BLaER1 (cell line): ENCODE data around the gene ALDOC.

Experiments
- H3K27ac ChIP-seq: shearing (Covaris generic); formaldehyde crosslinking; 2 replicates; pipeline ENCODE4 v1.8.1; 2022
- H3K27me3 ChIP-seq: shearing (Covaris generic); formaldehyde crosslinking; 2 replicates; pipeline ENCODE4 v1.8.1; 2022
- H3K36me3 ChIP-seq: shearing (Covaris generic); formaldehyde crosslinking; 2 replicates; pipeline ENCODE4 v1.8.1; 2022
- H3K4me1 ChIP-seq: shearing (Covaris generic); formaldehyde crosslinking; 2 replicates; pipeline ENCODE4 v1.8.1; 2022
- H3K4me2 ChIP-seq: shearing (Covaris generic); formaldehyde crosslinking; 2 replicates; pipeline ENCODE4 v1.8.1; 2022
- H3K4me3 ChIP-seq: shearing (Covaris generic); formaldehyde crosslinking; 2 replicates; pipeline ENCODE4 v1.8.1; 2022
- H3K9ac ChIP-seq: shearing (Covaris generic); formaldehyde crosslinking; 2 replicates; pipeline ENCODE4 v1.8.1; 2022
- H3K9me3 ChIP-seq: shearing (Covaris generic); formaldehyde crosslinking; 2 replicates; pipeline ENCODE4 v1.8.1; 2022
- H4K20me1 ChIP-seq: shearing (Covaris generic); formaldehyde crosslinking; 2 replicates; pipeline ENCODE4 v1.8.1; 2022
- Cebpa-rat ChIP-seq: shearing (Covaris generic); IDR thresholded peaks from 2 replicates; pipeline ENCODE4 v1.8.1; 2022

Gene ALDOC

GRCh38 chr17:28576758-28577465 is at the start of gene ALDOC:
TSS of gene ALDOC (minus strand) at chr17:28576895. CDS start at chr17:28575532, 1,363 bp downstream.
- H3K27ac ChIP-seq = 0 out of 2 replicates have a peak within 1 kb of the TSS, but pooled peaks have one; percentile 19
- H4K20me1 ChIP-seq = no peaks in the 10 kb centered on the region; the same call in 1 of the 2 replicates
- peak within 1 kb of the TSS; percentile 11; the same call in 1 of the 2 replicates for H3K9ac ChIP-seq
- H3K9me3 ChIP-seq = no peaks in the 10 kb centered on the region
- H3K4me3 ChIP-seq = peak within 1 kb of the TSS; percentile 61
- H3K4me2 ChIP-seq = peak within 1 kb of the TSS; percentile 77
- peaks cover 72% of the 10 kb centered on the region for H3K36me3 ChIP-seq
- no peak for TF ChIP-seq Cebpa-rat
- H3K4me1 ChIP-seq = peaks cover 36% of the 10 kb centered on the region
- H3K27me3 ChIP-seq = no peaks in the 10 kb centered on the region

GRCh38 chr17:28624148-28624547 is 47.5 kb upstream of the ALDOC start:
- Histone ChIP-seq H3K9ac (no peak overlapping the region), H3K4me3 (no peak overlapping the region), H3K4me1 (no peaks in the 10 kb centered on the region), H3K27ac (no peak overlapping the region), H3K36me3 (peaks cover 100% of the 10 kb centered on the region), H3K4me2 (no peak overlapping the region), H3K9me3 (no peaks in the 10 kb centered on the region), H3K27me3 (no peaks in the 10 kb centered on the region), H4K20me1 (peaks cover 77% of the 10 kb centered on the region)
- no peak for TF ChIP-seq Cebpa-rat

DNA sequence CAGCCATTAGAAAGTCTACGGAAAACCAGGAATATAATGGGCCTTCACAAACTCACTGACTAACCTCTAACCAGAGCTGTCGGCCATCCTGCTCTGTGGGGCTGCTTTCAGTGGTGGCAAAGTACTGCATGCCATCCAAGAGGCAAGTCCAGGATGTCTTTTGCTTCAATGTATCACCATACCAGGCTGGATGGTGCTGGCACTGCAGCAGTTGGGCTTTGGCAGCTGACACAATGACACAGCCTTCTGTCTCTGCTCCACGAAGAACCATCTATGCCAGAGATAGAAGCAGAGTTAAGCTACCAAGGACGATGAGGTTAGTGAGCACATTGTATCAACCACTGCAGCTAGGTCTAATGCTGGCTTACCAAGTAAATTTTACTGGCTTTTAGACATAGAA is 47.0 kb upstream of the ALDOC start:
- Histone ChIP-seq H3K27me3 (no peaks in the 10 kb centered on the region), H3K9me3 (no peaks in the 10 kb centered on the region), H3K4me2 (no peak overlapping the region), H3K9ac (no peak overlapping the region), H3K36me3 (peaks cover 100% of the 10 kb centered on the region), H3K27ac (no peak overlapping the region), H3K4me1 (no peaks in the 10 kb centered on the region), H4K20me1 (peaks cover 77% of the 10 kb centered on the region), H3K4me3 (no peak overlapping the region)
- no peak for TF ChIP-seq Cebpa-rat

DNA sequence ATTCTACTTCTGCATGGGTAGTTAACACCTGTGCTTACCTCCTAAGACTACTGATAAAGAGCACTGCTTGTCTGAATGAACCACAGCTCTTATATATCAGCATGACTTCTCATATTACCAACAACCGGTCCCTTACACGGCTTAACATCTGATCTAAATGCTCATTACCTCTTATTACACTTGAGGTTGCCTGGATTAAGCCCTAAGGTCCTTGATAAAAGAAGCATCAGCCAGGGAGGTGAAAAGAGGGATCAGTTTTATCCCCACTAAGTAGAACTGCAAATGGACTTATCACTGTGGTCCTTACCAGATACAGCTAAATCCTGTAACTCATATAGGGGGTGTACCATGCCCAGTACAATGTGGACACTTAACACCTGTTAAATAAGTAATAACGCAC is 45.5 kb upstream of the ALDOC start:
- peaks cover 100% of the 10 kb centered on the region for H3K36me3 ChIP-seq
- H4K20me1 ChIP-seq = peaks cover 66% of the 10 kb centered on the region
- no peak for TF ChIP-seq Cebpa-rat

GRCh38 chr17:28620010-28620409 is 43.3 kb upstream of the ALDOC start:
- no peak overlapping the region for H3K4me3 ChIP-seq
- peaks cover 100% of the 10 kb centered on the region for H3K36me3 ChIP-seq
- H3K9ac ChIP-seq = no peak overlapping the region
- H3K4me2 ChIP-seq = no peak overlapping the region
- H4K20me1 ChIP-seq = peaks cover 61% of the 10 kb centered on the region
- H3K27ac ChIP-seq = no peak overlapping the region
- no peaks in the 10 kb centered on the region for H3K27me3 ChIP-seq
- TF ChIP-seq Cebpa-rat = no peak
- H3K4me1 ChIP-seq = peaks cover 1% of the 10 kb centered on the region; the same call in 1 of the 2 replicates
- H3K9me3 ChIP-seq = no peaks in the 10 kb centered on the region

More for the DNA sequence above, 45.5 kb upstream of the ALDOC start:
- Histone ChIP-seq H3K4me1 (no peaks in the 10 kb centered on the region), H3K9ac (no peak overlapping the region), H3K4me3 (no peak overlapping the region), H3K27ac (no peak overlapping the region), H3K27me3 (no peaks in the 10 kb centered on the region), H3K4me2 (no peak overlapping the region), H3K9me3 (no peaks in the 10 kb centered on the region)

- Histone ChIP-seq H3K9ac (no peak overlapping the region), H3K9me3 (no peaks in the 10 kb centered on the region), H3K4me2 (no peak overlapping the region), H3K4me3 (no peak overlapping the region), H3K27me3 (no peaks in the 10 kb centered on the region), H4K20me1 (peaks cover 61% of the 10 kb centered on the region), H3K27ac (no peak overlapping the region), H3K4me1 (peaks cover 17% of the 10 kb centered on the region), H3K36me3 (peaks cover 100% of the 10 kb centered on the region)
- TF ChIP-seq Cebpa-rat = no peak
Observed at GRCh38 chr17:28618464-28618863, 41.8 kb upstream of the ALDOC start.

DNA sequence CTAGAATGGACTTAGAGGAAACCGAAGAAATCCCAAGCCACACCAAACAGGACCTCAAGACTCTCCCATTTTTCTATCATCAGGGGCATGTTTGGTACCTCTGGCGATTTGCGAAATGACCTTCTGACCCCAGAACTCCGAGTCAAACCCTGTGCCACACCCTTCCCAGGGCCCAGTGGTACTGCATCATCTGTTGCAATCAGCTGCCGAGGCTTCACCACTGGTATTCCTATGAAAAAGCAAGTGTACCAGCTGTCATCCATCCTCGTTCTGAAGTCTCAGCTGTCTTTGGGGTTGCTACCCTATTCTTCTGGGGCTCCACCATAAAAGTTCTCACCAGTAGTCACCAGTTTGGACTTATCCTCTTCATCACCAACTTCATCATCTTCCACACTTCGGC is 39.6 kb upstream of the ALDOC start:
- no peak overlapping the region for H3K9ac ChIP-seq
- H3K4me1 ChIP-seq = peaks cover 30% of the 10 kb centered on the region
- H3K27me3 ChIP-seq = no peaks in the 10 kb centered on the region
- H3K4me3 ChIP-seq = no peak overlapping the region
- no peak overlapping the region for H3K4me2 ChIP-seq
- H3K27ac ChIP-seq = no peak overlapping the region
- no peaks in the 10 kb centered on the region for H3K9me3 ChIP-seq
- H3K36me3 ChIP-seq = peaks cover 100% of the 10 kb centered on the region
- peaks cover 42% of the 10 kb centered on the region for H4K20me1 ChIP-seq
- no peak for TF ChIP-seq Cebpa-rat

GRCh38 chr17:28615260-28615940 is 38.7 kb upstream of the ALDOC start:
- peaks cover 100% of the 10 kb centered on the region for H3K36me3 ChIP-seq
- TF ChIP-seq Cebpa-rat = no peak

GRCh38 chr17:28613931-28614381 is 37.3 kb upstream of the ALDOC start, which contains the start of gene RSKR:
TSS of gene RSKR (minus strand) at chr17:28614185. CDS start at chr17:28614161, 24 bp downstream.
- peak within 1 kb of the TSS; percentile 41; the same call in 1 of the 2 replicates for H3K4me2 ChIP-seq
- H3K27me3 ChIP-seq = no peaks in the 10 kb centered on the region
- peaks cover 30% of the 10 kb centered on the region for H3K4me1 ChIP-seq
- peaks cover 99% of the 10 kb centered on the region for H3K36me3 ChIP-seq
- no peaks in the 10 kb centered on the region for H3K9me3 ChIP-seq
- no peak within 1 kb of the TSS; the same call in 1 of the 2 replicates for H3K9ac ChIP-seq
- H3K4me3 ChIP-seq = no peak within 1 kb of the TSS
- no peak within 1 kb of the TSS for H3K27ac ChIP-seq
- H4K20me1 ChIP-seq = peaks cover 29% of the 10 kb centered on the region
- no peak for TF ChIP-seq Cebpa-rat

More at GRCh38 chr17:28615260-28615940, 38.7 kb upstream of the ALDOC start:
- H4K20me1 ChIP-seq = peaks cover 33% of the 10 kb centered on the region
- peaks cover 30% of the 10 kb centered on the region for H3K4me1 ChIP-seq
- no peak overlapping the region for H3K9ac ChIP-seq
- H3K4me3 ChIP-seq = no peak overlapping the region
- no peak overlapping the region for H3K27ac ChIP-seq
- H3K9me3 ChIP-seq = no peaks in the 10 kb centered on the region
- no peak overlapping the region for H3K4me2 ChIP-seq
- no peaks in the 10 kb centered on the region for H3K27me3 ChIP-seq
